Breast epithelium (tissue), 4 donors: ENCODE results near the gene PRRC2B. TPM values are rescaled to one million over a fixed set of nuclear protein-coding genes. Genes with fewer than 3 reads are reported as not detected.

Experiments
- DNase-seq, 2 donors: peaks; one replicate each; pipeline ENCODE4 v3.0.0-alpha.2; 2019; ENCODE audit warnings: low spot score in 2 of 2
- H3K27ac ChIP-seq, 2 donors: fragments of 200-600 bp; sonication (generic) in 1 of 2; one replicate each; pipeline ENCODE4 v1.5.1; 2016 to 2019; ENCODE audit warnings: mild to moderate bottlenecking in 1 of 2
- H3K27me3 ChIP-seq, 2 donors: fragments of 200-600 bp; sonication (generic) in 1 of 2; one replicate each; pipeline versions ENCODE4 v1.5.1 to v1.6.0; 2017 to 2019; ENCODE audit warnings: control low read depth in 1 of 2, mild to moderate bottlenecking in 1 of 2
- H3K36me3 ChIP-seq: fragments of 200-600 bp; one replicate; pipeline ENCODE4 v1.5.1; 2019
- H3K4me1 ChIP-seq, 2 donors: fragments of 200-600 bp; sonication (generic); one replicate each; pipeline ENCODE4 v1.5.1; 2016 to 2019; ENCODE audit warnings: control low read depth in 1 of 2
- H3K4me3 ChIP-seq, 3 donors: fragments of 200-600 bp; sonication (generic); 1 replicate in 2 of 3; 2 replicates in 1 of 3; pipeline ENCODE4 v1.5.1; 2016 to 2019; ENCODE audit warnings: mild to moderate bottlenecking in 3 of 3, moderate library complexity in 2 of 3
- H3K9me3 ChIP-seq, 2 donors: fragments of 200-600 bp; sonication (generic) in 1 of 2; one replicate each; pipeline ENCODE4 v1.5.1; 2016 to 2019; ENCODE audit warnings: control low read depth in 1 of 2
- CTCF ChIP-seq, 3 donors: fragments of 450-650 bp; IDR thresholded peaks; one replicate each; pipeline ENCODE4 v1.5.1; 2016 to 2017; ENCODE audit warnings: antibody characterized with exemption in 3 of 3, mild to moderate bottlenecking in 3 of 3, moderate library complexity in 3 of 3
- POLR2A ChIP-seq: fragments of 450-650 bp; IDR thresholded peaks from one replicate; pipeline ENCODE4 v1.6.1; 2016; ENCODE audit warnings: antibody characterized with exemption, mild to moderate bottlenecking, moderate library complexity
- POLR2AphosphoS5 ChIP-seq, 3 donors: sonication (generic); formaldehyde crosslinking; IDR thresholded peaks; one replicate each; pipeline ENCODE4 v1.6.1; 2017; ENCODE audit warnings: antibody characterized with exemption in 3 of 3
- intact Hi-C: fragments of 100-400 bp; cut with DNase I; formaldehyde crosslinking; loops from one replicate; pipeline ENCODE4 v1.15.1; 2023; ENCODE audit warnings: low total_unique reads
- total RNA-seq, 3 donors: library from RNA; depleted of rRNA; stranded (reverse); fragments of >200 nt; gene quantifications; one replicate each; pipeline ENCODE4 v1.1.0, GENCODE V29; 2016

Gene PRRC2B
- total RNA-seq, 3 donors from 2014 or later = 95.9 to 143 (median 102) TPM

GRCh38 chr9:131418143-131419025, 24.5 kb downstream of the PRRC2B start:
- Histone ChIP-seq H3K9me3 (no peaks in the 10 kb centered on the region), H3K4me1 (peaks cover 17 to 57% of the 10 kb centered on the region in 2 donors), H3K27me3 (no peaks in the 10 kb centered on the region), H3K27ac (peak overlapping the region; percentile 78 to 90), H3K36me3 (no peaks in the 10 kb centered on the region), H3K4me3 (peak overlapping the region in 1 of 3 donors; percentile 10)
- TF ChIP-seq CTCF (IDR thresholded peaks at IDR 0.05) (no peak), POLR2A (no peak), POLR2AphosphoS5 (IDR thresholded peaks at IDR 0.05) (no peak)
- intact Hi-C loops = no loop called here
- DNase-seq = peak; percentile 71 to 85

DNA sequence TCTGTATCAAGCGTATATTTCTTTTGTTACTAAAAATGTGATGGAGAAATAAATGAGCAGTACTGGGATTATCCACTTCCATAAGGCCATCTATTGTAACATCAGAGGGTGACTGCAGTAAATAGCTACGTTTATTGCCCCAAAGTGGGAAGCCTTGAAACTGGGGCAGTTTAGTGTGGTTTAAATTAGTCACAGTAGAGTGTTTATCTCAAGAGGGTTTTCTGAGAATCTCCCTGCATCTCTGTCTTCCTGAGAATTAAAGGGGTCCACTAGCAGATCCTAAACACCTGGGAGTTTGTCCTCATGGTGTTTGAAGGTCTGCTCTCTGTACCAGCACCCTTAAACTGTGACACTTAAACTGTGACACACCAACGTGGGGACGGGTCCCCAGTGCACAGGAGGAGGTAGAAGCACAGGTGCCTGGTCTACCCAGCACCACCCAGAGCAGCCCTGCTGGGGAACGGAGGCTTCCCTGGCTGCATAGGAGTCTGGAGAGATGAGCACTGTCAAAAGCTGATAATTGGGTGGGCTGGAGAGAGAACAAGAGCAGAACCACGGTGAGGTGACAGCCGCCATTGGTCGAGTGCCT, 25.2 kb downstream of the PRRC2B start:
- H3K27ac ChIP-seq = peak overlapping the region; percentile 78 to 90
- intact Hi-C loops = no loop called here
- no peaks in the 10 kb centered on the region for H3K9me3 ChIP-seq
- peaks cover 17 to 64% of the 10 kb centered on the region in 2 donors for H3K4me1 ChIP-seq
- no peak overlapping the region for H3K4me3 ChIP-seq
- TF ChIP-seq POLR2A = no peak
- no peak for TF ChIP-seq CTCF (IDR thresholded peaks at IDR 0.05)
- no peak for TF ChIP-seq POLR2AphosphoS5 (IDR thresholded peaks at IDR 0.05)
- DNase-seq = no peak
- no peaks in the 10 kb centered on the region for H3K36me3 ChIP-seq
- H3K27me3 ChIP-seq = no peaks in the 10 kb centered on the region

GRCh38 chr9:131419716-131420115, 25.8 kb downstream of the PRRC2B start:
- no peaks in the 10 kb centered on the region for H3K36me3 ChIP-seq
- H3K27ac ChIP-seq = peak overlapping the region; percentile 78 to 90
- intact Hi-C loops = no loop called here
- no peaks in the 10 kb centered on the region for H3K27me3 ChIP-seq
- DNase-seq = no peak
- H3K4me3 ChIP-seq = no peak overlapping the region
- peaks cover 17 to 65% of the 10 kb centered on the region in 2 donors for H3K4me1 ChIP-seq
- no peak for TF ChIP-seq POLR2AphosphoS5 (IDR thresholded peaks at IDR 0.05)
- no peak for TF ChIP-seq POLR2A
- TF ChIP-seq CTCF (IDR thresholded peaks at IDR 0.05) = no peak
- no peaks in the 10 kb centered on the region for H3K9me3 ChIP-seq

- Histone ChIP-seq H3K4me1 (peaks cover 17 to 65% of the 10 kb centered on the region in 2 donors), H3K27me3 (no peaks in the 10 kb centered on the region), H3K27ac (peak overlapping the region; percentile 77 to 85), H3K4me3 (peak overlapping the region in 1 of 3 donors; percentile 24), H3K36me3 (no peaks in the 10 kb centered on the region), H3K9me3 (no peaks in the 10 kb centered on the region)
- DNase-seq = peak; percentile 53 to 59
- TF ChIP-seq POLR2A (no peak), CTCF (IDR thresholded peaks at IDR 0.05) (no peak), POLR2AphosphoS5 (IDR thresholded peaks at IDR 0.05) (no peak)
- intact Hi-C loops = no loop called here
These were observed 27.2 kb downstream of the PRRC2B start for GRCh38 chr9:131420980-131421624.

- Histone ChIP-seq H3K27ac (peak overlapping the region; percentile 77 to 85), H3K36me3 (no peaks in the 10 kb centered on the region), H3K9me3 (no peaks in the 10 kb centered on the region), H3K27me3 (no peaks in the 10 kb centered on the region), H3K4me3 (no peak overlapping the region), H3K4me1 (peaks cover 17 to 64% of the 10 kb centered on the region in 2 donors)
- intact Hi-C loops = no loop called here
- no peak for TF ChIP-seq POLR2A
- TF ChIP-seq CTCF (IDR thresholded peaks at IDR 0.05) = no peak
- no peak for TF ChIP-seq POLR2AphosphoS5 (IDR thresholded peaks at IDR 0.05)
- no peak for DNase-seq
These were observed 27.8 kb downstream of the PRRC2B start for GRCh38 chr9:131421691-131422090.
